Uterus (tissue), 4 donors: ENCODE measurements around the gene CDH6. TPM values are rescaled to one million over a fixed set of nuclear protein-coding genes. Genes with fewer than 3 reads are reported as not detected.

ENCODE experiments used
- DNase-seq, 2 donors: peaks; one replicate each; pipeline ENCODE4 v3.0.0-alpha.2; 2019 to 2020
- H3K27ac ChIP-seq, 2 donors: fragments of 200-600 bp; sonication (generic); 1 replicate in 1 of 2; 2 replicates in 1 of 2; pipeline ENCODE4 v1.5.1; 2016 to 2018
- H3K27me3 ChIP-seq, 2 donors: fragments of 200-600 bp; sonication (generic); one replicate each; pipeline ENCODE4 v1.5.1; 2018 to 2019; ENCODE audit warnings: control low read depth in 1 of 2
- H3K36me3 ChIP-seq, 2 donors: fragments of 200-600 bp; sonication (generic); one replicate each; pipeline ENCODE4 v1.5.1; 2019; ENCODE audit warnings: control low read depth in 1 of 2
- H3K4me1 ChIP-seq, 2 donors: fragments of 200-600 bp; sonication (generic); one replicate each; pipeline ENCODE4 v1.5.1; 2018 to 2019; ENCODE audit warnings: control low read depth in 1 of 2
- H3K4me3 ChIP-seq, 2 donors: fragments of 200-600 bp; sonication (generic); 1 replicate in 1 of 2; 2 replicates in 1 of 2; pipeline ENCODE4 v1.5.1; 2018 to 2019; ENCODE audit warnings: mild to moderate bottlenecking in 1 of 2
- H3K9me3 ChIP-seq, 2 donors: fragments of 200-600 bp; sonication (generic); one replicate each; pipeline ENCODE4 v1.5.1; 2019; ENCODE audit warnings: control low read depth in 1 of 2
- POLR2A ChIP-seq, 2 donors: fragments of 450-650 bp; IDR thresholded peaks; one replicate each; pipeline ENCODE4 v1.6.1; 2016; ENCODE audit warnings: antibody characterized with exemption in 2 of 2, mild to moderate bottlenecking in 1 of 2, moderate library complexity in 1 of 2
- intact Hi-C: fragments of 100-400 bp; cut with DNase I; formaldehyde crosslinking; loops from one replicate; pipeline ENCODE4 v1.15.1; 2023; ENCODE audit warnings: low total_unique reads
- total RNA-seq, 4 donors: library from RNA; depleted of rRNA in 3 of 4; stranded (reverse); fragments of >200 nt in 3 of 4; gene quantifications; one replicate each; pipeline versions ENCODE4 v1.1.0 to v1.2.4, GENCODE V29; 2014 to 2023
- TF ChIP-seq, protein P1 (sequence below), 4 experiments: fragments of 200-600 bp in 2 of 4; fragments of 450-650 bp in 2 of 4; sonication (generic) in 2 of 4; IDR thresholded peaks; one replicate each; pipeline ENCODE4 v1.5.1; 2016 to 2019; ENCODE audit warnings: antibody characterized with exemption in 4 of 4, mild to moderate bottlenecking in 2 of 4, moderate library complexity in 1 of 4
- donor health status: DM: yes; HTN: yes; CAD: no.

The CDH6 gene
- total RNA-seq, 4 donors from 2014 or later = 2.1 to 23.4 (median 7.0) TPM

DNA sequence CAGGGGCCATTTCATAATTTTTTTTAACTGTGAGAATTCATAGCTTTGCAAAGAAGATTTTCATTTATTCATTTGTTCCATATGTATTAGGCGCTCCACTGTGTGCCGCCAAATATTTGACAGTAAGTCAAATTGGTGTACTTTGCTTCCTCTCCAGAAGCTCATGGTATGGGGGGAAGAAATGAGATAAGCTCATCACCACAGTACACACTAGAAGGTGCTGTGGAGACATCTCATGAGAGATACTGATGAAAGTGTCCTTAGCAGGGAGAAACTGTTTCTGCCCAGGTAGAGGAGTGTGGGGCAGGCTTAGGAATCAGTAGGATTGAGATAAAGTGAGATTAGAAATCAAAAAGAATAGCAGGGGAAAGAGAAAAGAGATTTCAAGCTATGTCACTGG lies 136.2 kb downstream of the CDH6 start:
- Histone ChIP-seq H3K27ac (no peak overlapping the region), H3K9me3 (no peaks in the 10 kb centered on the region), H3K27me3 (no peaks in the 10 kb centered on the region), H3K36me3 (no peaks in the 10 kb centered on the region), H3K4me3 (no peak overlapping the region), H3K4me1 (no peaks in the 10 kb centered on the region)
- intact Hi-C loops = no loop called here
- DNase-seq = no peak
- TF ChIP-seq, protein P1, sequence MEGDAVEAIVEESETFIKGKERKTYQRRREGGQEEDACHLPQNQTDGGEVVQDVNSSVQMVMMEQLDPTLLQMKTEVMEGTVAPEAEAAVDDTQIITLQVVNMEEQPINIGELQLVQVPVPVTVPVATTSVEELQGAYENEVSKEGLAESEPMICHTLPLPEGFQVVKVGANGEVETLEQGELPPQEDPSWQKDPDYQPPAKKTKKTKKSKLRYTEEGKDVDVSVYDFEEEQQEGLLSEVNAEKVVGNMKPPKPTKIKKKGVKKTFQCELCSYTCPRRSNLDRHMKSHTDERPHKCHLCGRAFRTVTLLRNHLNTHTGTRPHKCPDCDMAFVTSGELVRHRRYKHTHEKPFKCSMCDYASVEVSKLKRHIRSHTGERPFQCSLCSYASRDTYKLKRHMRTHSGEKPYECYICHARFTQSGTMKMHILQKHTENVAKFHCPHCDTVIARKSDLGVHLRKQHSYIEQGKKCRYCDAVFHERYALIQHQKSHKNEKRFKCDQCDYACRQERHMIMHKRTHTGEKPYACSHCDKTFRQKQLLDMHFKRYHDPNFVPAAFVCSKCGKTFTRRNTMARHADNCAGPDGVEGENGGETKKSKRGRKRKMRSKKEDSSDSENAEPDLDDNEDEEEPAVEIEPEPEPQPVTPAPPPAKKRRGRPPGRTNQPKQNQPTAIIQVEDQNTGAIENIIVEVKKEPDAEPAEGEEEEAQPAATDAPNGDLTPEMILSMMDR (IDR thresholded peaks at IDR 0.05) = no peak
- no peak for TF ChIP-seq POLR2A (IDR thresholded peaks at IDR 0.05)

DNA sequence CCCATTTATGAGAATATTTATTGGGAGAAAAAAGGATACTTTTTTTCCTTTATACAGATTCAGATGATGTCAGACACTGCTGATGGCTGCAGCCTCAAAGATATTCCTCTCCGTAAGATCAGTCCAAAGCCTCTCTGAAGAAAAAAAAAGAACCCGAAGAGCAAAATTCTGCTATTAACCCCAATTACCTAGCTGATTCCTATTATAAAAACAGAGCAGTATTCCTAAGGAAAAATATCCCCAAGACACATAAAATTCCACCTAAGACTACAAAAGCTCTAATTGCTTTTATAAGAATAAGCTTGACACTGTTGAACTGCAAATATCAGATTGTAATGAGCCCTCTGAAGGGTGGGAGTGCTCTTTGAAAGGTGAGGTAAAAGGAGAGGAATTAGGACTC lies 138.7 kb downstream of the CDH6 start:
- no peaks in the 10 kb centered on the region for H3K36me3 ChIP-seq
- no peak for DNase-seq
- intact Hi-C loops = no loop called here

DNA sequence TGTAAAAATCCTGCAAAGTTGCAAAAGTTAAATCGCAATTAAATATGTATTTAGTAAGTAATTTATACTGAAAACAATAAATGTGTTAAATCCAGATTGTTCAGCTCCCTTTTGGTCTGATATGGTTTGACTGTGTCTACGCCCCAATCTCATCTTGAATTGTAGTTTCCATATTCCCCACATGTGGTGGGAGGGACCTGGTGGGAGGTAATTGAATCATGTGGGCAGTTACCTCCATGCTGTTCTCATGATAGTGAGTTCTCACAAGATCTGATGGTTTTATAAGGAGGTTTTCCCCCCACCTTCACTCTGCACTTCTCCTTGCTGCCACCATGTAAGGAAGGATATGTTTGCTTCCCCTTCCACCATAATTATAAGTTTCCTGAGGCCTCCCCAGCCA lies 140.0 kb downstream of the CDH6 start:
- TF ChIP-seq, protein P1 (IDR thresholded peaks at IDR 0.05) = no peak
- TF ChIP-seq POLR2A (IDR thresholded peaks at IDR 0.05) = no peak

More for the DNA sequence above, 138.7 kb downstream of the CDH6 start:
- no peak for TF ChIP-seq POLR2A (IDR thresholded peaks at IDR 0.05)
- TF ChIP-seq, protein P1 (IDR thresholded peaks at IDR 0.05) = no peak
- H3K4me3 ChIP-seq = no peak overlapping the region
- no peaks in the 10 kb centered on the region for H3K27me3 ChIP-seq
- no peaks in the 10 kb centered on the region for H3K4me1 ChIP-seq
- no peaks in the 10 kb centered on the region for H3K9me3 ChIP-seq
- H3K27ac ChIP-seq = no peak overlapping the region

DNA sequence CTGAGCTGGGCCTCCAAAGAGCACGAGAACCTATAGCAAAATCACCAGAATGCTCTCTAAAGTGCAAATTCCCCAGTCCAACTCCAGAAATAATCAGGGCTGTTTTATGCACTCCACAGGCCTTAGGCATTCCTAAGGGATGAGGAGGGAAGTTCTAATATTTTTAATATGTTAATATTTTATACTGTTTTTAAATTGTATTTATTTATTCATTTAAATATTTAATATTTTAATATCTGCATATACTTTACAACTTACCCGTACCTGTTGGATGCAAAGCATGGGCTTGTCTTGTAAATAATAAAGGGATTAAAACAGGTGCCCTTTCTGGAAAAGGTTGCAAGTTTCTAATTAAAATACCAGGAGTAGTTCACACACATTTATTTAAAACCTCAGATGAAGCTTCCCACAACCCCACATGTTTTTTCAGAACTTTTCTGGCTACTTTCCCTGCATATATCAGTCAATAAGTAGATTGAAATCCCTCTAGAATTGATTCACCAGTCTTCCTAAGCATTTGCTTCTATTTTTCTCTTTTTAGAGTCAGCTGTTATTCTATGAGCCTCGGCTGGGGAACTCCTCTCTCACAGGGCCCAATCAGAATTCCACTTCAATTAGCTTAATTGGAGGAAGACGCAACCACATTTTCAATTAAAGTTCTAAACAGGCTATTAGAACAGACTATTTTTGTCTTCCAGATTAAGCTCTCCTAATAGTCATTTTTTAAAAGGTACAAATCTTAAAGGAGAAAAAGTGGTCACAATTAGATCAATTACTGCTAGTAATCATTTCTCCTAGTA lies 140.8 kb downstream of the CDH6 start:
- no peak for TF ChIP-seq POLR2A (IDR thresholded peaks at IDR 0.05)
- TF ChIP-seq, protein P1 (IDR thresholded peaks at IDR 0.05) = no peak
- H3K27ac ChIP-seq = no peak overlapping the region
- H3K27me3 ChIP-seq = no peaks in the 10 kb centered on the region
- no peak for DNase-seq
- no peak overlapping the region for H3K4me3 ChIP-seq
- intact Hi-C loops = no loop called here
- no peaks in the 10 kb centered on the region for H3K4me1 ChIP-seq
- H3K9me3 ChIP-seq = no peaks in the 10 kb centered on the region
- H3K36me3 ChIP-seq = no peaks in the 10 kb centered on the region

More for the DNA sequence above, 140.0 kb downstream of the CDH6 start:
- H3K27me3 ChIP-seq = no peaks in the 10 kb centered on the region
- no peaks in the 10 kb centered on the region for H3K9me3 ChIP-seq
- H3K4me3 ChIP-seq = no peak overlapping the region
- no peaks in the 10 kb centered on the region for H3K36me3 ChIP-seq
- H3K4me1 ChIP-seq = no peaks in the 10 kb centered on the region
- no peak for DNase-seq
- no peak overlapping the region for H3K27ac ChIP-seq
- intact Hi-C loops = no loop called here

DNA sequence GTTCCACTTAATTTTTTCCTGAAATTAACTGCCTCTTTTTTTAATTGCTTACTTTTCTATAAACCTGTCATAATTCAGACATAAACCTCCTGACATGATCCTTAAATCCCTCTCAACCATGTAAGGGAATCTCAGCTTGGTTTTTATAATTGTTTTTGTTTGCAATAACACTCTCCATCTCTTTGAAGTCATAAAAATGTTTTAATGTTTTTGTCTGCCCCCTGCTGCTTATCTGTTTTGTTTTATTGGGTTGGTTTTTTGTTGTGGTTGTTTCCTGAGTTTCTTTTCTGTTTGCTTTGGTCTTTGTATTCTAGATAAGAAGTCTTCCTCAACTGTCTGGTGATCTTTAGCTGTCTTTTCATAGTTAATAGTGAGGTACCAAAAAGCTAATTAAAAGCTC lies 142.0 kb downstream of the CDH6 start:
- intact Hi-C loops = no loop called here
- Histone ChIP-seq H3K4me3 (no peak overlapping the region), H3K27ac (no peak overlapping the region), H3K27me3 (no peaks in the 10 kb centered on the region), H3K36me3 (no peaks in the 10 kb centered on the region), H3K9me3 (no peaks in the 10 kb centered on the region), H3K4me1 (no peaks in the 10 kb centered on the region)
- TF ChIP-seq, protein P1 (IDR thresholded peaks at IDR 0.05) = no peak
- TF ChIP-seq POLR2A (IDR thresholded peaks at IDR 0.05) = no peak
- no peak for DNase-seq
